IMR-90 (cell line): ENCODE results near the gene SPATA3. TPM values are rescaled to one million over a fixed set of nuclear protein-coding genes. Genes with fewer than 3 reads are reported as not detected.

ENCODE experiments used
- ATAC-seq: fragments of 200-7000 bp; cut with Tn5 transposase; 2 replicates; pipeline ENCODE4 v1.9.1; 2020; ENCODE audit warnings: low read depth, mild to moderate bottlenecking, moderate library complexity
- BruUV-seq: library from RNA; stranded (reverse); fragments of 400-500 nt; replicated peaks from 2 replicates; lab custom pipeline; 2021; lab: Mats Ljungman, UMichigan
- CTCF ChIA-PET: fragments of 300-600 bp; formaldehyde crosslinking; extraction: SDS; loops from one replicate; lab custom pipeline; 2021; ENCODE audit warnings: antibody characterized with exemption; lab: Yijun Ruan, JAX
- POLR2A ChIA-PET: fragments of 300-600 bp; sonication (Branson Sonifier 250); formaldehyde crosslinking; loops from one replicate; lab custom pipeline; 2022; ENCODE audit warnings: antibody characterized with exemption; ENCODE audit not compliant: unreplicated experiment; lab: Charles Lee
- DNase-seq: peaks from one replicate; pipeline ENCODE4 v3.0.0; 2013
- H2AFZ ChIP-seq: replicated peaks from 2 replicates; pipeline ENCODE3; 2013; ENCODE audit warnings: low read length, mild to moderate bottlenecking; ENCODE audit not compliant: poor library complexity
- H2AK5ac ChIP-seq: 2 replicates; pipeline ENCODE4 v1.6.1; 2013; ENCODE audit warnings: low read depth, low read length, inconsistent platforms
- H2AK9ac ChIP-seq: replicated peaks from 2 replicates; pipeline ENCODE3; 2013; ENCODE audit warnings: mild to moderate bottlenecking, low read depth, low read length, moderate library complexity; ENCODE audit not compliant: poor library complexity
- H2BK120ac ChIP-seq: 2 replicates; pipeline ENCODE4 v1.6.1; 2013; ENCODE audit warnings: low read depth, low read length, inconsistent platforms
- H2BK15ac ChIP-seq: 3 replicates; pipeline ENCODE4 v1.6.1; 2013; ENCODE audit warnings: low read depth, low read length, inconsistent platforms
- H2BK20ac ChIP-seq: 2 replicates; pipeline ENCODE4 v1.6.1; 2013; ENCODE audit warnings: low read depth, mild to moderate bottlenecking, inconsistent platforms, low read length, moderate library complexity
- H2BK5ac ChIP-seq: 2 replicates; pipeline ENCODE4 v1.6.1; 2013; ENCODE audit warnings: mild to moderate bottlenecking, low read depth, low read length, inconsistent platforms; ENCODE audit not compliant: poor library complexity, severe bottlenecking
- H3K14ac ChIP-seq: replicated peaks from 2 replicates; pipeline ENCODE4 v1.6.1; 2013; ENCODE audit warnings: low read depth, low read length, inconsistent platforms
- H3K18ac ChIP-seq: 2 replicates; pipeline ENCODE4 v1.6.1; 2013; ENCODE audit warnings: low read depth, low read length, control low read depth
- H3K23ac ChIP-seq: 2 replicates; pipeline ENCODE4 v1.6.1; 2013; ENCODE audit warnings: low read depth, low read length, inconsistent platforms
- H3K27ac ChIP-seq: 2 replicates; pipeline ENCODE4 v1.5.1; 2013; ENCODE audit warnings: mild to moderate bottlenecking, control low read depth, low read length; ENCODE audit not compliant: insufficient read depth
- H3K27me3 ChIP-seq: 2 replicates; pipeline ENCODE4 v1.6.1; 2013; ENCODE audit warnings: low read length; ENCODE audit not compliant: control insufficient read depth, insufficient read depth
- H3K36me3 ChIP-seq: 2 replicates; pipeline ENCODE4 v1.6.1; 2013; ENCODE audit warnings: low read length, mixed read lengths; ENCODE audit not compliant: control insufficient read depth, insufficient read depth
- H3K4ac ChIP-seq: 2 replicates; pipeline ENCODE4 v1.6.1; 2013; ENCODE audit warnings: low read depth, low read length, inconsistent platforms
- H3K4me1 ChIP-seq: 2 replicates; pipeline ENCODE4 v1.6.1; 2013; ENCODE audit warnings: low read length, mixed read lengths; ENCODE audit not compliant: control insufficient read depth, insufficient read depth
- H3K4me2 ChIP-seq: 2 replicates; pipeline ENCODE4 v1.6.1; 2013; ENCODE audit warnings: low read depth, mild to moderate bottlenecking, control low read depth, low read length, moderate library complexity
- H3K4me3 ChIP-seq: 2 replicates; pipeline ENCODE4 v1.5.1; 2013; ENCODE audit warnings: low read depth, mild to moderate bottlenecking, control low read depth, low read length, moderate library complexity; ENCODE audit not compliant: insufficient read depth
- H3K56ac ChIP-seq: 2 replicates; pipeline ENCODE4 v1.6.1; 2013; ENCODE audit warnings: low read length, inconsistent platforms; ENCODE audit not compliant: insufficient read depth; ENCODE audit errors: extremely low read depth
- H3K79me1 ChIP-seq, 2 experiments: 2 replicates each; pipeline ENCODE4 v1.6.1; 2013; ENCODE audit warnings: low read length in 2 of 2, inconsistent platforms in 1 of 2, low read depth in 1 of 2
- H3K9ac ChIP-seq: 2 replicates; pipeline ENCODE4 v1.6.1; 2013; ENCODE audit warnings: low read depth, low read length, control low read depth
- H3K9me1 ChIP-seq: 2 replicates; pipeline ENCODE4 v1.6.1; 2013; ENCODE audit warnings: low read length, inconsistent platforms; ENCODE audit not compliant: insufficient read depth
- H3K9me3 ChIP-seq: 2 replicates; pipeline ENCODE4 v1.6.1; 2013; ENCODE audit warnings: low read length; ENCODE audit not compliant: control insufficient read depth, insufficient read depth
- H4K20me1 ChIP-seq: 2 replicates; pipeline ENCODE4 v1.6.1; 2013; ENCODE audit warnings: low read length, inconsistent platforms; ENCODE audit not compliant: insufficient read depth
- H4K5ac ChIP-seq: 2 replicates; pipeline ENCODE4 v1.6.1; 2013; ENCODE audit warnings: mild to moderate bottlenecking, low read depth, low read length, control low read depth
- H4K8ac ChIP-seq, 2 experiments: 2 replicates each; pipeline ENCODE4 v1.6.1; 2013; ENCODE audit warnings: low read depth in 2 of 2, low read length in 2 of 2, control low read depth in 1 of 2, inconsistent platforms in 1 of 2
- H4K91ac ChIP-seq: 2 replicates; pipeline ENCODE4 v1.6.1; 2013; ENCODE audit warnings: low read depth, low read length, inconsistent platforms; ENCODE audit not compliant: insufficient read depth
- MAZ ChIP-seq: IDR thresholded peaks from 2 replicates; pipeline ENCODE4 v1.6.1; 2012; ENCODE audit warnings: low read depth, mild to moderate bottlenecking, low read length, improper control_type of control experiment, moderate library complexity, borderline replicate concordance
- POLR2A ChIP-seq: IDR thresholded peaks from 2 replicates; pipeline ENCODE4 v1.6.1; 2012; ENCODE audit warnings: mild to moderate bottlenecking, low read depth, low read length
- WGBS, 2 experiments: methylation state at CpG; one replicate each; pipeline versions ENCODE4 v1.1.5 to v1.1.7; 2013; ENCODE audit warnings: missing lambda C conversion rate in 2 of 2; ENCODE audit not compliant: insufficient read length in 1 of 2; ENCODE audit errors: extremely low coverage in 2 of 2; 5-methylcytosine and 5-hydroxymethylcytosine counted together
- dilution Hi-C: fragments of 300-500 bp; cut with HindIII; formaldehyde crosslinking; loops from one replicate; pipeline ENCODE4 v1.14.3; 2018; ENCODE audit warnings: low sequenced_read_pairs; ENCODE audit not compliant: unreplicated experiment
- in situ Hi-C: fragments of 300-500 bp; cut with MboI; formaldehyde crosslinking; loops from 3 replicates; pipeline ENCODE4 v1.14.3; 2019; ENCODE audit warnings: low sequenced_read_pairs, inconsistent platforms, mixed read lengths
- intact Hi-C: fragments of 100-400 bp; cut with micrococcal nuclease; formaldehyde crosslinking; loops from 2 replicates; pipeline ENCODE4 v1.10.0; 2022
- polyA plus RNA-seq, 3 experiments: library from polyadenylated mRNA; depleted of rRNA; stranded (reverse); fragments of >200 nt; gene quantifications; 2 replicates each; pipeline ENCODE4 v1.2.3, GENCODE V29; 2012; ENCODE audit warnings: low replicate concordance in 1 of 3
- total RNA-seq: library from RNA; depleted of rRNA; stranded (reverse); fragments of >200 nt; gene quantifications from 2 replicates; pipeline ENCODE4 v1.2.3, GENCODE V29; 2012
- TF ChIP-seq, protein P1 (sequence below): conservative IDR thresholded peaks from 2 replicates; pipeline ENCODE4 v1.5.1; 2012; ENCODE audit warnings: mild to moderate bottlenecking, low read depth, low read length, improper control_type of control experiment

The SPATA3 gene
- total and polyA plus RNA-seq, 2 of the 4 experiments (the other 2 are of a cell fraction): not detected

- no peaks in the 10 kb centered on the region for H3K9me1 ChIP-seq
- H3K27ac ChIP-seq: no peak overlapping the region
- H2AK9ac ChIP-seq: no peak overlapping the region
- TF ChIP-seq, protein P1, sequence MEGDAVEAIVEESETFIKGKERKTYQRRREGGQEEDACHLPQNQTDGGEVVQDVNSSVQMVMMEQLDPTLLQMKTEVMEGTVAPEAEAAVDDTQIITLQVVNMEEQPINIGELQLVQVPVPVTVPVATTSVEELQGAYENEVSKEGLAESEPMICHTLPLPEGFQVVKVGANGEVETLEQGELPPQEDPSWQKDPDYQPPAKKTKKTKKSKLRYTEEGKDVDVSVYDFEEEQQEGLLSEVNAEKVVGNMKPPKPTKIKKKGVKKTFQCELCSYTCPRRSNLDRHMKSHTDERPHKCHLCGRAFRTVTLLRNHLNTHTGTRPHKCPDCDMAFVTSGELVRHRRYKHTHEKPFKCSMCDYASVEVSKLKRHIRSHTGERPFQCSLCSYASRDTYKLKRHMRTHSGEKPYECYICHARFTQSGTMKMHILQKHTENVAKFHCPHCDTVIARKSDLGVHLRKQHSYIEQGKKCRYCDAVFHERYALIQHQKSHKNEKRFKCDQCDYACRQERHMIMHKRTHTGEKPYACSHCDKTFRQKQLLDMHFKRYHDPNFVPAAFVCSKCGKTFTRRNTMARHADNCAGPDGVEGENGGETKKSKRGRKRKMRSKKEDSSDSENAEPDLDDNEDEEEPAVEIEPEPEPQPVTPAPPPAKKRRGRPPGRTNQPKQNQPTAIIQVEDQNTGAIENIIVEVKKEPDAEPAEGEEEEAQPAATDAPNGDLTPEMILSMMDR: no peak
- TF ChIP-seq MAZ (peak; percentile 35; the same call in 1 of the 2 replicates), POLR2A (no peak)
- H3K9ac ChIP-seq: no peak overlapping the region
- H2BK120ac ChIP-seq: no peak overlapping the region
- H2BK15ac ChIP-seq: no peak overlapping the region
- in situ Hi-C loops (no loop called here), dilution Hi-C loops (no loop called here), intact Hi-C loops (no loop called here)
- CTCF ChIA-PET: interaction anchor here (0.5 to 0.6 kb wide), 2 partner anchors 340 to 1309 kb away, joined by 4 to 5 read pairs; no protein-coding TSS in a partner anchor
- BruUV-seq: no TSS peak
- H3K14ac ChIP-seq: no peak overlapping the region
- no peak overlapping the region for H4K8ac ChIP-seq
- H3K4me2 ChIP-seq: no peak overlapping the region
- H4K20me1 ChIP-seq: no peaks in the 10 kb centered on the region
- POLR2A ChIA-PET: no interaction called here
- H3K9me3 ChIP-seq: no peaks in the 10 kb centered on the region
- H3K23ac ChIP-seq: no peak overlapping the region
- H3K4me1 ChIP-seq: 0 out of 2 replicates have a peak, but pooled peaks cover 2% of the 10 kb centered on the region
- 29% methylated on average over 6 of the region's 17 CpGs; no CpG with 5 or more reads in 1 of the 2 experiments for WGBS, 2 experiments
- H3K18ac ChIP-seq: no peak overlapping the region
- no peak overlapping the region for H2AFZ ChIP-seq
- H2BK20ac ChIP-seq: no peak overlapping the region
- no peak overlapping the region for H2BK5ac ChIP-seq
- peak; percentile 59 for DNase-seq
- no peak overlapping the region for H4K5ac ChIP-seq
- peak; percentile 42 for ATAC-seq
- no peak overlapping the region for H3K56ac ChIP-seq
- no peak overlapping the region for H3K4ac ChIP-seq
- H3K79me1 ChIP-seq: no peaks in the 10 kb centered on the region
- H3K4me3 ChIP-seq: no peak overlapping the region
- no peaks in the 10 kb centered on the region for H3K36me3 ChIP-seq
- H4K91ac ChIP-seq: no peak overlapping the region
- H3K27me3 ChIP-seq: peaks cover 10% of the 10 kb centered on the region
- no peak overlapping the region for H2AK5ac ChIP-seq
Measured at GRCh38 chr2:230974096-230974913, 21.6 kb upstream of the SPATA3 start.
